HG02973 (cell line): ENCODE results near the gene G6PC3.
"Not testable (repeated sequence)": the region's sequence is repeated elsewhere in the genome, so short reads cannot be mapped to it uniquely, and the experiment has no call there.

Source experiments
- ATAC-seq: cut with Tn5 transposase; IDR thresholded peaks from one replicate; pipeline ENCODE4 v1.9.1; 2021; ENCODE audit warnings: moderate library complexity; ENCODE audit not compliant: unreplicated experiment

The G6PC3 gene

DNA sequence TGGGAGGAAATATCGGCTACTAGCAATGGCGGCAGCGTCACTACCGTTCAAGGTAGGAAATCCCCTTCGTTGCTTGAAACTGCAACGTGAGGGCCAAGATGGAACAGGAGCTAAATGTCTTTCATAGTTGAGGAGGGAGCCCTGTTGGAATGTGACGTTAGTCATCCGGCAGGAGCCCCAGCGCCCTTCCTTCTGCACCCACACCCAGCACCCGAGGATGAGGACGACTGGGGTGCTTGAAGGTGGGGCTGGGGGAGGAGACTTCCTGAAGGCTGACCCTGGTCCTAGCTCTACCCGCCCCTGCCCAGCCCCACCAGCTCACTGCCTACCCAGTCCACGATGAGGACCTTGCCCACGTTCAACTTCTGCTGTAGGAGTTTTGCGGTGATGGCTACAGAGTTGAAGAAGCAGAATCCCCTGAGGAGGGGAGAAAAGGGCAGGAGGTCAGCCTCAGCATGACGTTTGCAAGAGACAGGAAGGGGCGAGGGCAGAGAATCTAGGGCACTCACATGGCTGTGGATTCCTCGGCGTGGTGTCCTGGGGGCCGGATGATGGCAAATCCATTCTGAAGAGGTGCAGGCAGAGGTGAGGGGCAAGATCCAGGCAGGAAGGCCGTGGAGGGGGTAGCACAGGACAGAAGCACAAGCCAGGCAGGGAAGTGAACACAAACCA, 11.9 kb downstream of the G6PC3 start:
- ATAC-seq = no peak

DNA sequence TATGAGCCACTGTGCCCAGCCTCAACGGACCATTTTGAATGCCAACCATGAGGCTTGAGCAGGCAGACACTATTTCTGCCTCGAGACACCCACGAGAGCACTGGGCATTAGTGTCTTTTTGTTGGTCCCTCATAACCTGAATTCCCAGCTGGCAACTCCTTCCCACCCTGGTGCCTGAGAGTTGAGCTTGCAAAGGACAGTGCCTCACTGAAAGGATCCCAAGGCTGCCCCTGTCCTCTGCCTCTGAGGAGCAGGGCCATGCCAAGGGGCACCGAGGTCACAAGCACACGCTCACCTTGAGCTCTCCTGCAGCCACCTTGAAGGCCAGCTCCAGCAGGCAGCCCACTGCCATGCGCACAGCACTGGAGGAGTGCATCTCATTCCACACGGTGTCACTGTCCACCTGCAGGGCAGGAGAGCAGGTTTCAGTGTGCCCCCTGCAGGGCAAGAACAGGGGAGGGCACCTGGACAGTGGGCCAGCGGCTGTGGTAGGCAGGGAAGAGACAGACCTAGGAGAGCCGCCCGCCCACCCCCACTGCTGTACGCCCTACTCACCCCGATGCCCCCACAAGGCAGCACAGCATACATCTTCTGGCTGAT, 12.8 kb downstream of the G6PC3 start:
- no peak for ATAC-seq

DNA sequence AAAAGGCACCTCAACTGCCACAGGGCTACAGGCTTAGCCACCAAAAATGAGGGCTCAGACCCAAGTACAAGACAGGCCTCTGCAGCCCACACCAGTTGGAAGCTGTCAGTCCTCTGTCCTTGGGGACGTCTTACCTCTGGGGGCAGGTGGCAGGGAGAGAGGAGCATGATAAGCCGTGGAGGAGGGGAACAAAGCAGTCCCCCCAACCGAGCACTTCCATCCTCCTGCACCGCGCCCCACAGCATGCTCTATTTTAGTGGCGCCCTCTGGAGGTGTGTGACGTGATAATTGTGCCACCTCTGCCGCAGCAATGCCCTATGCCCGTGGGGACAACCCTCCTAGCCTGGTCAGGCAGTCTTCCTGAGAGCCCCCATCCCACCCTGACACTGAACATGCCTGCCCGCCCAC, 13.6 kb downstream of the G6PC3 start:
- no peak for ATAC-seq

DNA sequence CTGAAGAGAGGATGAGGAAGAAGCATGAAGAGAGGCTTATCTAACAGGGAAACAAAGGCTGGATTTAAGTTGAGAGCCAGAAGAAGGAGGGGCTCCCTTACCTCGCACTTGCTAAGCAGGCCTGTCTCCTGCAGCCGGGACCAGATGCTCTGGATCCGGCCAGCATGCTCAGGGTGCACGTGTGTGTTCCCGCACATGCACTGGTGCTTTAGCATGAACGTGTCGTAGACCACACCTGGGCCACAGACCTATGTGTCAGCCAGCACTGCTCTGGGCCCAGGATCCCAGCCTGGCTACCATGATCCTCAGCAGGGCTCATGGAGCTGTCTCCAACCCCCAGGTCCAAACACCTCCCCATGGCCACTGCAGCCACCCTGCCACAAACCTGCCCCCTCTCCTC, 14.4 kb downstream of the G6PC3 start:
- ATAC-seq = no peak

DNA sequence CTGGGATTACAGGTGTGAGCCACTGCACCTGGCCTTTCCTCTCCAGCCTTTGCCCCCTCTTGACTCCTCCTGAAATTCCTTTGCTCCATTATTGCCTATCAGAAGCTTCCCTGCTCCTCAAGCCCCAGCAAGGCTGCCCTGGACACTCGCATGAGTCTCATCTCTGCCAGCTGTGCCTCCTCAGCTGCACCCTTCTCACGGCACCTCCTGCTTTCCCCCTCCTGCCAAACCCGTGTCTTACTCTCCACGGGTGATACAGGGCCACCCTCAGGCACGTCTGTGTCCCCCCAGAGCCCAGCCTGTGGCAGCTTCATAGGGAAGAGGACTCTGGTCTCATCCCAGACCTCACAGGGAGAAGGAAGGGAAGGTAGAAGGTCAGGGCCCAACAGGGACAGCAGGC, 15.4 kb downstream of the G6PC3 start:
- no peak for ATAC-seq

DNA sequence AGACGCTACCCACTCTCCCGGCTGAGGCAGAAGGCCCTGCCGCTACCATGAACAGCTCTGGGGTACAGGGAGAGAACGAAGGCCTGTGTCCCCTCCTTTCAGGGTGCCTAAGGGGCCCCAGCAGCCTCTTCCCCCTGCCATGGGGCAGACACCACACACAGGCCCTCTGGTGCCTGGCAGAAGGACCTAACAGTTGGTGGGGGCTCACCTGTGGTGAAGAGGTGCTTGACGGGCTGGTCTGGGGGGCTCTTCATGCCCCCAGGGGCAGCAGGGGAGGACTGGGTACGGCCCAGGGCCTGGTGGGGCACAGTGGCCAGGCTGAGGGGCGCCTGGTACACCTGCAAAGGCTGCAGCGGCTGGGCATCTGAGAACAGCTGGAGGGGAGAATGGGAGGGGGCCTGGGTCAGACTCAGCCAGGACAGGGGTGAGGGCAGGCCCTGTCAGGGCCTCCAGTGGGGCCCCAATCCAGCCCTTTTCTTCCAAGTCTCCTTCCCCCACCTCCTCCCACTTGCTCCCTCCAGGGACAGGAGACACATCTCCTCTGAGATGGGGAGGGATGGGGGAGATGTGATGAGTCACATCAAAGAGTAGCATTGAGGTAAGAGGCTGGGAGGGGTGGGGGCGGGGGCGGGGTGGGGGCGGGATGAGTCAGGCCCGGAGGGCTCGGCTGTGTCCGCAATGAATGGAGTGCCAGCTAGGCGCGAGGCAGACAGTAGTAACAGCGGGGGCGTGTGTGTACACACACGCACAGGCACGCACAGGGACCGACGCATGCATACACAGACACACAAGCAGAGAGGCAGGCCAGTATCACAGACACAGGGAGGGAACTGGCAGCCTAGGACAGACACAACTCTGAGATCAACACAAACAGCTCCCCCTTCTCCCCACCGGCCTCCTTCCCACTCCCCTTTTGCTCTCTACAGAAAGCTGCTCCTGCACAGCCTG, 16.1 kb downstream of the G6PC3 start:
- no peak for ATAC-seq

DNA sequence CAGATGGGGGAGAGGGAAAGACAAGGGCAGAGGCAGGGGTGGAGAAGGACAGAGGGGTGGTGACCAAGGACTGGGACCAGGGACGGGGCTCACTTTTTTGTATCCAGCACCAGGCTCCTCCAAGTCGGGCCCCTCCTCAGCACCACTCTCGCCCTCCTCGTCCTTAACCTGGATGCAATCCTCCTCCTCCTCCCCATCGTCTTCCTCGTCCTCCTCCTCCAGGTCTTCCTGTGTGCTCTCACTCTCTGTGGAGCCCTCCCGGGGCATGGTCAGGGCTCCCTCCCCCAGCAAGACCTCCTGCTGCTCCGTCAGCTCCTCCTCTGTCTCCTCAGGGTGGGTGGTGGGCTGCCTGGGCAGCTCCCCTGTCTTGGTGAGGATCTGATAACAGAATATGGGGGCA, 16.8 kb downstream of the G6PC3 start:
- no peak for ATAC-seq

DNA sequence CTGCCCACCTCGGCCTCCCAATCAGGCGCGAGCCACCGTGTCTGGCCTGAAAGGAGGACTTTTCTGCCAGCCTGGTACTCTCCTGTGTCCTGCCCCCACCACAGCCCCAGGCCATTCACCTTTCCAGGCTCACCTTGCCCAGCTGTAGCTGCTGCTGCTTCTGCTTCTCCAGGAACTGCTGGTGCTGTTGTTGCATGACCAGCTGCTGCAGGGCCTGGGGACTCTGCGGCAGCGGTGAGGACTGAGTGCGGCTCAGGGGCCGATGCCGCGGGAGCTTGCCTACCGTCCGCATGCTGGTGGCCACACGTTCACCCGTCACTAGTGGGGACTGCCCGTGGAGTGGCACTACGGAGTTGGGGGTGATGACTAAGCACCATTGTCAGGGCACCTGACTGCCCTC, 17.7 kb downstream of the G6PC3 start:
- ATAC-seq = no peak

DNA sequence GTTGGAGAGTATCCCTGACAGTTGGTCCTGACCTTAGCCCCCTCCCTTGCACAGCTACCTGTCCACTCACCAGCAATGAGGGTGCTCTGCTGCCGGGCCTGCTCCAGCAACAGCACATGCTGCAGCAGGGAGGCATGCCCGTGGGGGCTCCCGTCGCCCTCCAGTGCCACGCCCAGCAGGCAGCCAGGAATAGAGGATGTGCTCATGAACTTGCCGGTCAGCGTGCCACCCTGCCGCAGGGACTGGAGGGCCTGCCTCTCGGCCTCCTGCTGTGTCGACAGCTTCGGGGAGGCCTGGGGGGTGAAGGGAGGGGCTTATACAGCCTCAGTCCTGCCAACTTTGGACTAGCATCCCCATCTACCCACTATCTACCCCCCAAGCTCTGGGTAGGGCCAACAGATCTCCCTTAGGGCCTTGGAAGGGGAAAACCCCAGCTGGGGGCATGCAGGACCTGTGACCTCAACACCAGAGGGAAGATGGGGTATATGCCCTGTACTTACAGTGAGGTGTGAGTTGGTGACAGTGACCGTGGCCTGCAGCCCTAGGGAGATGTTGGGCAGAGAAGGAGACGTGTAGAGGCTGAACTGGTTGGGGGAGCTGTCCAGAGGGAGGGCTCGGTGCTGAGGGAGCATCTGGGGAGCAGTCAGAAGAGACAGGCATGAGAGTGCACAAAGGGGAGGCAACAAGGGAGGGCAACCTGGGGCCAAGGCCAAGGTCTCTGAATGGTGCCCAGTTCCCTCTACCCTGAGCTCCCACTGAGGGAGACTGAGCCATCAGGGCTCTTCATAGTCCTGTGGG, 20.9 kb downstream of the G6PC3 start:
- ATAC-seq = no peak

DNA sequence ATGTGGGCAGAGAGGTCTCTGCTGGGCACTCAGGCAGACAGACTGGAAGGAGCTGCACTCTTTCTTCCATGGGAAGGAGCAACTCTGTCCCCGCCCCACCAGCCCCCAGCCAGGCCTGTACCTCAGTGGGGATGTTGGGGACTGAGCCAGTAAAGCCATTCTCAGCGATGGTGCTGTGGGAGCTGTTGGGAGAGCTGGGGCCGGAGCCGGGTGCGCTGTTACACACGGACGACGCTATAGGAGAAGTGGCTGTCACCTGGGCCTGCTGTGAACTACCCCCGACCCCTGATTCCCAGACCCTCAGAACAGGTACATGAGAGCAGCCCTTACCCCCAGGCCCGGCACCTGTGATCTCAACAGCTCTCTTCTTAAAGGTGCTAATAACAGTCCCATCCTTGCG, 21.5 kb downstream of the G6PC3 start:
- ATAC-seq = no peak

DNA sequence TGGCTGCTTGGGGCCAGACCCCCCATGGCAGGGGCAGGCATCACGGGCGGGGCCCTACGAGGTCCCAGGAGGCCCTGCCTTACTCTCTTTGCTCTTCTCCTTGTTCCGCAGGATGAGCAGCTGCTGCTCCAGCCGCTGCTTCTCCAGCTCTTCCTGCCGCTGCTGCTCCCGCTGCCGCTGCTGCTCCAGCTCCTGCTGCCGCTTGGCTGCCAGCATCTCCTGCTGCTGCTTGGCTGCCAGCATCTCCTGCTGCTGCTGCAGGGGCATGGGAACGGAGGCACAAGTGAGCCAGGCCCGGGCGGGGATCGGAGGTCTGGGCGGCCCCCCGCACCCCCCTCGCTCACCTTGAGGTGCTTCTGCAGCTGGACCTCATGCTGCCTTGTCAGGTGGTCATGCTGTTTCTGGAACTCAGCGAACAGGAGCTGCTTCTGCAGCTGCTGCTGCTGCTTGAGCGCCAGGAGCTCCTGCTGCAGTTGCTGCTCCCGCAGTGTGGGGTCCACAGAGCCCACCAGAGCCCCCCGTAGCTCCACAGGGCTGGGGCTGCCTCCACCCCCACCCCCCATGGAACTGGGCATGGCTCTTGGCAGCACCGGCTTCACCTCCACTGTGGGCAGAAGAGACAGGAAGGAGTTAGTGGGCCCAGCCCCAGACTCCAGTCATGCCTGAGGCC, 22.8 kb downstream of the G6PC3 start:
- no peak for ATAC-seq

DNA sequence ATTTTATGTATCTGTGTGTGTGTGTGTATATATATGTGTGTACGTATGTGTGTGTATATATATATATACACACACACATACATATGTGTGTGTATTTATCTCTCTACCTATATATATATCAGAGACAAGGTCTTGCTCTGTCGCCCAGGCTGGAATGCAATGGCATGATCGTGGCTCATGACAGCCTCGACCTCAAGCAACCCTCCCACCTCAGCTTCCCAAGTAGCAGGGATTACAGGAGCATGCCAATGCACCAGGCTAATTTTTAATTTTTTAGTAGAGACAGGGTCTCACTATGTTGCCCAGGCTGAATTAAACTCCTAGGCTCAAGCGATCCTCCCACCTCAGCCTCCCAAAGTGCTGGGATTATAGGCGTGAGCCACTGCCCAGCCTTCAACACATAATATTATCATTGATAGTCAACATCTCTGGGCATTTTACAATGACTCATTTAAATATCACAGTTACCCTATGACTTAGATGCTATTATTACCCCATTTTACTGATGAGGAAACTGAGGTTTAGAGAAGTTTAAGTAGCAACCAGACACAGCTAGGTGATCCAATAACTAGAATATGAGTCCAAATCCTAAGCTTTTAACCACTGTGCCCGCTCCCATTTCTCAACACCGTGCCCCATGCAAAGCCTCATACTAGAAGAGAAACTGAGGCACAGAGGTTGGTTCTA, 24.3 kb downstream of the G6PC3 start:
- ATAC-seq = no peak

DNA sequence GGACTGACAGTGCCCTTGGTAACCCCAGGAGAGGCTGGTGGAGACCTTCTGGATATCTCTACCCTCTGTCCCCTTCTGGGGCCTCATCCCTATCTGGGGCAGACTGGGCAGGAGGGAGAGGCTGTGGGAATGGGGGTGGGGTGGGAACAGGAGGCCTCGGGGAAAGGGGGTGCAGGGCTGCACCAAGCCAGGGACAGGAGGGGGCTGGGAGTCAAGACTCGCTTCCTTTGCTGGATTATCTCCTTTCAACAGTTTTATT, 24.8 kb downstream of the G6PC3 start:
- no peak for ATAC-seq

DNA sequence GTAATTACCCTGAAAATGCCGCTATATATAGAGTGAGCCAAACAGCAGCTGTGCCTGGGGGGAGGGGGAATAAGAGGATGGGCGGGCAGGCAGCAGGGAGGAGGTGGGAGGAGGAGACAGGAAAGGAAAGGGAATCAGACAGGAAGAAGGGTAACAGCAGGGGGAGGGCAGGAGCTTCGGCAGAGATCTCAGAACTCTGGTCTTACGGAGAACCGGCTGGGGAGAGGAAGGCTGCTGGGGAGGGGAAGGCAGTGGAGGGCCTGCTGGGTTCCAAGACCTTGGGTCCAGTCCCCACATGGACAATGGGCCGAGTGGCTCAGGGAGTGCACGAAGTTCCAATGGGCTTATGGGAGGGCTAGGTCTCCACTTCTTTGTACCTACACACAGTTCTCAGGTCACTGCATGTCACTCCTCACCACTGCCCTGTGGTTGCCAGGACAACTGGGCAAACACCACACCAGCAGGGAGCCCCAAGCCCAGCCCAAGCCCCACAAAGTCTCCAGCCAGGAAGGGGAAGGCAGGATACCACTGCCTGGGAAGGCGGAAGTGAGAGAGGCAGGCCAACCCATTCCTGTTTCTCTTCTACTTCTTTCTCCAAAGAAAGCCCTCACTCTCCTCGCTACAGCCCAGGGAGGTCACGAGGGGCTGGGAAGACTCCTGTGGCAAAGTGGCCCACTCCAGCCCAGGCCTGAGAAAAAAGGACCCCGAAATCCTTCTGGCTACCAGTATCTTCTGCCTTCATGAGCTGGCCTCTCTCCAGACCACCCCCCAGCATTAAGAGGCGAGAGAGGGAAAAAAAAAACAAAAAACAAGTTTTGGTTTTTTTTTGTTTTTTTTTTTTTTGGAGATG, 25.3 kb downstream of the G6PC3 start:
- no peak for ATAC-seq

DNA sequence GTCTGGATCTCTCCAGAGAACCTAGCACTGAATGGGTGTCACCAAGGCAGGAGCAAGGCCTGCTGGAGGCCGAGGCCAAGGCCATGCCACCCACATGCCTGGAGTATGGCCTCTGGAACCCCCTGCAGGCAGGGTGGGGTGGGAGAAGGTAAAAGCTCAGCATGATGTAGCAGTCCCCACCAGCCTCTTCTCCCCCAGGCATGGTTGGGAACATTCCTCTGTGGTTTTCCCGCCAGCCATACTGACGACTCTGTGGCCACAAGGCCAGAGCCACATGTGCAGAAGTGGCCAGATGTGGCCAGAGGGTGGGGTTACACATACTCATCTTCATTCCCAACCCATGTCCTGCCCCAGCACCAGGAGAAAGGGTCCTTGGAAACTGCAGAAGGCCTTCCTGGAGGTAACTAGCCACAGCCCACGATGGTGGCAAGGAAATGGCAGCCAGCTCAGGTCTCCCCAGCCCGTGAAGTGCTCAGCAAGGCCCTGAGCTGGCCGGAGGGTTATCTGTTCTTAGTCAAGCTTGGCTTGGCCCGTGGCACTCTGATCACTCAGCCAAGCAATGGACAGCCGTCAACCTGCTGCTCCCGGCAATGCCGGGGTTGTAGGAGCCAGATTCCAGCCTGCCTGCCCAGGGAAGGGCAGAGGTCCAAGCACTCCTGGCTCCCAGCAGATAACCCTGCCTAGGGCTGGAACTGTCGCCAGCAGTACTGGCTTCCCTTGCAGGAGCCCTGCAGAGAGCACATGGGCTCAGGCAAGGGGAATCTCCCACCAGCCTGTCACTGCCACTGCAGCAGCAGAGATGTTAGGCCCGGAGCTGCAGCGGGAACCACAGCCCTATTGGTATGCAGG, 26.8 kb downstream of the G6PC3 start:
- ATAC-seq = no peak

DNA sequence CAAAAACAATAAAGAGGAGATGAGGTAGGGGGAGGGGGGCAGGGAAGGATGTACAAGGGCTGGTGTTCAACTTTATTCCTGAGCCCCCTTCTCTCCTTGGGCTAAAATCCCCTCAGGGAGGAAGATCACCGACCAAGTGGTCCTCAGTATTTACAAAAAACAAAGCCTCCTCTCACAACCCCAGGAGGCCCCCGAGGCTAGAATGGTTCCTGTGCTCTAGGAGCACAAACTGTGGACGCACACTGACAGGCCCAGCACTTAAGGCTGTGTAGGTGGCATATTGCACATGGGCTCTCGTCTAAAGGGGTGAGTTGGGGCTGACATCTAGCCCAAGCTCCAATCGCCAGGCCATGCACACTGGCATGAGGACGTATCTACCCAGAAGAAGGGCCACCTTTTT, 31.3 kb downstream of the G6PC3 start:
- ATAC-seq = not testable (repeated sequence)

DNA sequence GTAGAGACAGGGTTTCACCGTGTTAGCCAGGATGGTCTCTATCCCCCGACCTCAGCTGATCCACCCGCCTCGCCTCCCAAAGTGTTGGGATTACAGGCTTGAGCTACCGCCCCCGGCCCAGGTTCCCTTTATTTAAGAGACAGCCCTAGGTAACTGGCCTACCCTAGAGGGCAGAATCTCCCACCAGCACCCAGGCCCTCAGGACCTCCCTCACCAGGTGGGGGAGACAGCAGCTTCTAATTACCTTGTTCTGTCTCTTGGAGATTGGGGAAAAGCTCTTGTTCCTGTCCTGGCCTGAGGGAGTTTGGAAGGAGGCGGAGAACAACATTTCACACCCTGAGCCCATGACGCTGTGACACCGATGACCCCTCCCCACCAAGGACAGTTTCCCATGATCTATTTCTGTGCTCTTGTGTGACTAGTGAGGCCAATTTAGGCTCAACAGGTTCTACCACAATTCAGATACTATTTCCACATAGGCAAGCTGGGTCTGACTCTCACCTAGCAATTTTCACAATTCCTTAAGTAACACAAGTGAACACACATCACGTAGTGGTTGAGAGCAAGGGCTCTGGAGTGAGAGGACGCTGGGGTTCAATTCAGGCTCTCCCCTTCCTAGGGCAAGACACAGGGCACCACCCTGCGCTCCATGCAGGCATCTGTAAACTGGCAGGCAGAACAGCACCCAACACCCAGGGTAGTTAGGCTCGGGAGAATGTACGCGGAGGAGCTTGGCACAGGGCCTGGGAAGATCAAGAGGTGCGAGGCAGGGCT, 32.5 kb downstream of the G6PC3 start:
- ATAC-seq = no peak

DNA sequence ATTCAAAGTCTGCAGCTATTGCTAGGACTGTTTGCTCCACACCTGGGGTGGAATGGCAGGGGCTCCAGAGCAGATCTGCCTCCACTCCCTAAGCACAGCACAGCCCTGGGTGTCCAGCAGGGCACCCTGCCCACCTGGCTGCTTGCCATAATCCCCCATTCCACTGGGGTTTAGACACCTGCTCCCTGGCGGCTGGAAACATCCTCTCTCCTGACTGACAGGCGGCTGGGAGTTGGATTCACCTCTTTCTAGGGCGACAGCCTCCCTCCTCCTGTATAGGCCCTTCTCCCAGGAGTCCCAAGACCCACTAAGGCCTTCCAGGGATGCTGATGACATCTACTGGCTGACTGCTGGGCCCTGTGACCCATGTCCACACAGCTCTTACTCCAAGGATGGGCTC, 34.9 kb downstream of the G6PC3 start:
- ATAC-seq = no peak
